ENCODE data around the gene ROR1.
"Not testable (repeated sequence)": the region's sequence is repeated elsewhere in the genome, so short reads cannot be mapped to it uniquely, and the experiment has no call there.

ROR1 gene

GRCh38 chr1:64072089-64072793 is 298.4 kb downstream of the ROR1 start:
- no peak for DNase-seq

- no peak for DNase-seq
Measured at GRCh38 chr1:64073705-64074104, 299.9 kb downstream of the ROR1 start.

- no peak for DNase-seq
Measured at GRCh38 chr1:64074767-64075166, 300.9 kb downstream of the ROR1 start.

GRCh38 chr1:64077281-64077940 is 303.6 kb downstream of the ROR1 start:
- DNase-seq = no peak

- DNase-seq = no peak
Measured at GRCh38 chr1:64080941-64081562, 307.2 kb downstream of the ROR1 start.

- DNase-seq = no peak
Measured at GRCh38 chr1:64082459-64082858, 308.6 kb downstream of the ROR1 start.

GRCh38 chr1:64084451-64084850 is 310.6 kb downstream of the ROR1 start:
- no peak for DNase-seq

- no peak for DNase-seq
Measured at GRCh38 chr1:64087768-64088167, 314.0 kb downstream of the ROR1 start.

GRCh38 chr1:64090436-64090835 is 316.6 kb downstream of the ROR1 start:
- no peak for DNase-seq

GRCh38 chr1:64092851-64093371 is 319.1 kb downstream of the ROR1 start:
- no peak for DNase-seq

GRCh38 chr1:64093941-64094340 is 320.1 kb downstream of the ROR1 start:
- no peak for DNase-seq

GRCh38 chr1:64095832-64096231 is 322.0 kb downstream of the ROR1 start:
- no peak for DNase-seq

- DNase-seq = no peak
Measured at GRCh38 chr1:64097859-64098258, 324.0 kb downstream of the ROR1 start.

- no peak for DNase-seq
Measured at GRCh38 chr1:64098436-64098835, 324.6 kb downstream of the ROR1 start.

GRCh38 chr1:64098846-64099582 is 325.2 kb downstream of the ROR1 start:
- no peak for DNase-seq

- DNase-seq = no peak
Measured at GRCh38 chr1:64100791-64101190, 327.0 kb downstream of the ROR1 start.

GRCh38 chr1:64104585-64104984 is 330.8 kb downstream of the ROR1 start:
- not testable (repeated sequence) for DNase-seq

- no peak for DNase-seq
Measured at GRCh38 chr1:64107118-64107519, 333.3 kb downstream of the ROR1 start.

- DNase-seq = no peak
Measured at GRCh38 chr1:64107632-64108031, 333.8 kb downstream of the ROR1 start.

GRCh38 chr1:64110924-64111777 is 337.3 kb downstream of the ROR1 start:
- no peak for DNase-seq

GRCh38 chr1:64111787-64112186 is 338.0 kb downstream of the ROR1 start:
- DNase-seq = no peak

- no peak for DNase-seq
Measured at GRCh38 chr1:64112281-64112680, 338.5 kb downstream of the ROR1 start.

Measured in effector CD8-positive, alpha-beta T cell (primary cell).